ENCODE results near the gene IL2RA.
"Not testable (repeated sequence)": the region's sequence is repeated elsewhere in the genome, so short reads cannot be mapped to it uniquely, and the experiment has no call there.

The IL2RA gene

DNA sequence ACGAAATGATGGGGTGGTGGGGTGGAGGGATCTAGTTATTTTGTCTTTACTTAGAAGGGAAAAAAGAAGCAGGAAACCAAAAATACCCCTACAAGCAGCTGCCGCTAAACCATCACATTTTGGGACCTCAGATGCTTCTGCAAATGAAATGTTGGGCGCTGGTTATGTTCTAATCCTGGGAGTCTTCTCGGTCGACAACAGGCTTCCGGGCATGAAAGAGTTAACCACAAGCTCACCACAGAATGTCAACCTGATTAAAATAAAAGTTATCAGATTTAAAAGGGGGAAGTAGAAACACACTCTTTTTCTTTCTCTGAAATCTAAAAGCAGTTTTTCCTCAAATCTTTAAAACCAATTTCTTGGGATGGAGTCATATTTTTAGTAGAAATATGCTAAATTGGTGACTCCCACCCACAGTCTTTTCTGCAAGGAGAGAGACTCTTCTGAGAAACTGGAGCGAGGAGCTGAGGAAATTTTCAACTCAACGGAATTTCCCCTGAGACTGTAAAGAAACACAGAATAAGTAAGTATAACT, 16.8 kb downstream of the IL2RA start:
- H3K4me3 Mint-ChIP-seq: peak overlapping the region; percentile 71
- no peaks in the 10 kb centered on the region for H3K9me3 Mint-ChIP-seq
- peak overlapping the region; percentile 81 for H3K27ac Mint-ChIP-seq
- H3K36me3 Mint-ChIP-seq (ENCODE audit: low read depth): peaks cover 57% of the 10 kb centered on the region
- no peaks in the 10 kb centered on the region for H3K27me3 Mint-ChIP-seq (ENCODE audit: low read depth)
- peaks cover 74% of the 10 kb centered on the region for H3K4me1 Mint-ChIP-seq (ENCODE audit: low read depth)

DNA sequence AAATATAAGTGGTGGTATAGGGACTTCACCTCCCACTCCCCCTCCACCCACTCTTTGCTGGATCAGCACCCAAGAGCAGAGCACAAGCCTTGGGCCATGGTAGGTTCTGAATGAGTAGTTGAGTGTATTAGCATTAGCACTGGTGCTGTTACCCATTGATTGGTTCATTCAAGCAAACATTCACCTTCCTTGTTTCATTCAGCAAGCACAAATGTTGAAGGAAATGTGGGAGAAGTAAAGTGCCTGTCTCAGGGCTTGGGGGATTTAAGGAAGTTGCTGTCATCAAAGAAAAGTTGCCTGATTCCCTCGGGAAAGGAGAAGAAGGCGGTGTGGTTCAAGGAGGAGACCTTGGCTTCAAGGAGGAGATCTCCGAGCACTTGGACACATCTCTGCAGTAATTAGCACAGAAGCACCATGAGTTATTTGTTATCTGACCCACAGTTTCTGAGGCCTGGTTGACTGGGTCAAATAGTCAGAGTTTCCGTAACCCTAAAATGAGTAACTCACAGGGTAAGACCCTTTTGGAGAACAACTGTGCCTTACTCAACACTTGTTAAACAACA, 17.3 kb downstream of the IL2RA start:
- peaks cover 58% of the 10 kb centered on the region for H3K36me3 Mint-ChIP-seq (ENCODE audit: low read depth)
- no peaks in the 10 kb centered on the region for H3K9me3 Mint-ChIP-seq
- peak overlapping the region; percentile 81 for H3K27ac Mint-ChIP-seq
- peaks cover 69% of the 10 kb centered on the region for H3K4me1 Mint-ChIP-seq (ENCODE audit: low read depth)
- no peaks in the 10 kb centered on the region for H3K27me3 Mint-ChIP-seq (ENCODE audit: low read depth)
- H3K4me3 Mint-ChIP-seq: peak overlapping the region; percentile 71

DNA sequence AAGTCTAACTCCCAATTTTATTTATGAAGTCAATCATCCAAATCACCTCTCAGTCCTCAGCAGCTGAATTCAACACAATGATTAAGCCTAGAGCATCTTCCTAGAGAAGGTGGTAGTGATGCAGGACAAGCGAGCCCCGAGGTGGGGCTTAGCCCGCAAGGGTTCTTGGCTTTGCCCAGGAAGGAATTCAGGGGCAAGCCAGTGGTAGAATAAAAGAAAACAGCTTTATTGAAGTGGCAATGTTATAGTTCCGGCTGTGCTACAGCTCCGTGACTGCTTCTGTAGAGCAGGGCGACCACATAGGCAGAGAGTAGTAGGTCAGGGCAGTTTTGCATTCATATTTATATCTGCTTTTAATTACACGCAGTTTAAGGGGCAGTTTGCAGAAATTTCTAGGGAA, 18.1 kb downstream of the IL2RA start:
- no peaks in the 10 kb centered on the region for H3K27me3 Mint-ChIP-seq (ENCODE audit: low read depth)
- H3K9me3 Mint-ChIP-seq: peaks cover 4% of the 10 kb centered on the region
- peak overlapping the region; percentile 50 for H3K4me3 Mint-ChIP-seq
- peaks cover 70% of the 10 kb centered on the region for H3K4me1 Mint-ChIP-seq (ENCODE audit: low read depth)
- peaks cover 61% of the 10 kb centered on the region for H3K36me3 Mint-ChIP-seq (ENCODE audit: low read depth)
- peak overlapping the region; percentile 38 for H3K27ac Mint-ChIP-seq

DNA sequence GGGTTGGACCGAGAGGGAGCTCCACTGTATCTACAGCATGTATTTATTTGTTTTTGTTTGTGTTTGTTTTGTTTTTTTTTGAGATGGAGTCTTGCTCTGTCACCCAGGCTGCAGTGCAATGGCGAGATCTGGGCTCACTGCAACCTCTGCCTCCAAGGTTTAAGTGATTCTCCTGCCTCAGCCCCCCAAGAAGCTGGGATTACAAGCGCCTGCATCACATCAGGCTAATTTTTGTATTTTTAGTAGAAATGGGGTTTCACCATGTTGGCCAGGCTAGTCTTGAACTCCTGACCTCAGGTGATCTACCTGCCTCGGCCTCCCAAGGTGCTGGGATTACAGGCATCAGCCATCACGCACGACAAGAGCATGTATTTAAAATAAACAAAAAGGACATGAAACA, 18.8 kb downstream of the IL2RA start:
- peaks cover 60% of the 10 kb centered on the region for H3K36me3 Mint-ChIP-seq (ENCODE audit: low read depth)
- H3K27me3 Mint-ChIP-seq (ENCODE audit: low read depth); H3K9me3 Mint-ChIP-seq; H3K27ac Mint-ChIP-seq; H3K4me3 Mint-ChIP-seq: not testable (repeated sequence)
- peaks cover 69% of the 10 kb centered on the region for H3K4me1 Mint-ChIP-seq (ENCODE audit: low read depth)

- Mint-ChIP-seq H3K4me1 (ENCODE audit: low read depth) (peaks cover 64% of the 10 kb centered on the region), H3K27ac (no peak overlapping the region), H3K36me3 (ENCODE audit: low read depth) (peaks cover 66% of the 10 kb centered on the region), H3K4me3 (no peak overlapping the region), H3K9me3 (peaks cover 5% of the 10 kb centered on the region), H3K27me3 (ENCODE audit: low read depth) (no peaks in the 10 kb centered on the region)
Measured at GRCh38 chr10:6040205-6040604, 22.0 kb downstream of the IL2RA start.

- peaks cover 64% of the 10 kb centered on the region for H3K36me3 Mint-ChIP-seq (ENCODE audit: low read depth)
- H3K4me1 Mint-ChIP-seq (ENCODE audit: low read depth): peaks cover 61% of the 10 kb centered on the region
- no peak overlapping the region for H3K4me3 Mint-ChIP-seq
- H3K9me3 Mint-ChIP-seq: peaks cover 5% of the 10 kb centered on the region
- no peaks in the 10 kb centered on the region for H3K27me3 Mint-ChIP-seq (ENCODE audit: low read depth)
- no peak overlapping the region for H3K27ac Mint-ChIP-seq
Measured at GRCh38 chr10:6039711-6040110, 22.5 kb downstream of the IL2RA start.

- H3K9me3 Mint-ChIP-seq: peaks cover 5% of the 10 kb centered on the region
- H3K27me3 Mint-ChIP-seq (ENCODE audit: low read depth): no peaks in the 10 kb centered on the region
- peaks cover 62% of the 10 kb centered on the region for H3K4me1 Mint-ChIP-seq (ENCODE audit: low read depth)
- peak overlapping the region; percentile 28 for H3K27ac Mint-ChIP-seq
- peaks cover 70% of the 10 kb centered on the region for H3K36me3 Mint-ChIP-seq (ENCODE audit: low read depth)
- H3K4me3 Mint-ChIP-seq: peak overlapping the region; percentile 32
Measured at GRCh38 chr10:6038071-6038631, 24.0 kb downstream of the IL2RA start.

- Mint-ChIP-seq H3K9me3 (peaks cover 5% of the 10 kb centered on the region), H3K36me3 (ENCODE audit: low read depth) (peaks cover 74% of the 10 kb centered on the region), H3K4me3 (peak overlapping the region; percentile 32), H3K4me1 (ENCODE audit: low read depth) (peaks cover 62% of the 10 kb centered on the region), H3K27me3 (ENCODE audit: low read depth) (no peaks in the 10 kb centered on the region), H3K27ac (peak overlapping the region; percentile 74)
Measured at GRCh38 chr10:6037422-6037821, 24.7 kb downstream of the IL2RA start.

DNA sequence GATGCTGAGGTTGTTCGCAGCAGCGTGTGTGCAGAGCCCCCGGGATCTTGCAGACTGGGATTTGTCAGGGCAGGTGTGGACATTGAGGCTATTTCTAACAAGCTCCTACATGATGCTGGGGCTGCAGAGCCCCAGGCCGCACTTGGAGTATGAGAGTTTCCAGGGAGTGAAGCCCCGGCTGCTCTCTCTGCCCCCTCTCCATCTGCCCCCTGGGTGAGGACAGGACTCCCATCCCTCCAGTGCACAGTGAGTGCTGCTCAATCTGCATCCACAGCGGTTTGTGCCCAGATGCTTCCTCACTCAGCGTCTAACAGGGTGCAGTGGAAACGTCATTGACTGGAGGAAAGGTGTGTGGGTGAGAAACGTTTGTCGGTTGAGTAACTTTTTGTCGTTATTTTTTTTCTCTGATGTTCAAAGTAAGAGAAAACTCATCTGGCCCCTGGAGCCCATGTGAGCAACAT, 25.3 kb downstream of the IL2RA start:
- Mint-ChIP-seq H3K27ac (peak overlapping the region; percentile 74), H3K4me3 (no peak overlapping the region), H3K27me3 (ENCODE audit: low read depth) (no peaks in the 10 kb centered on the region), H3K9me3 (peaks cover 5% of the 10 kb centered on the region), H3K36me3 (ENCODE audit: low read depth) (peaks cover 73% of the 10 kb centered on the region), H3K4me1 (ENCODE audit: low read depth) (peaks cover 60% of the 10 kb centered on the region)

GRCh38 chr10:6035931-6036575, 26.1 kb downstream of the IL2RA start:
- Mint-ChIP-seq H3K36me3 (ENCODE audit: low read depth) (peaks cover 70% of the 10 kb centered on the region), H3K9me3 (peaks cover 6% of the 10 kb centered on the region), H3K4me3 (no peak overlapping the region), H3K27me3 (ENCODE audit: low read depth) (no peaks in the 10 kb centered on the region), H3K27ac (peak overlapping the region; percentile 47), H3K4me1 (ENCODE audit: low read depth) (peaks cover 56% of the 10 kb centered on the region)

DNA sequence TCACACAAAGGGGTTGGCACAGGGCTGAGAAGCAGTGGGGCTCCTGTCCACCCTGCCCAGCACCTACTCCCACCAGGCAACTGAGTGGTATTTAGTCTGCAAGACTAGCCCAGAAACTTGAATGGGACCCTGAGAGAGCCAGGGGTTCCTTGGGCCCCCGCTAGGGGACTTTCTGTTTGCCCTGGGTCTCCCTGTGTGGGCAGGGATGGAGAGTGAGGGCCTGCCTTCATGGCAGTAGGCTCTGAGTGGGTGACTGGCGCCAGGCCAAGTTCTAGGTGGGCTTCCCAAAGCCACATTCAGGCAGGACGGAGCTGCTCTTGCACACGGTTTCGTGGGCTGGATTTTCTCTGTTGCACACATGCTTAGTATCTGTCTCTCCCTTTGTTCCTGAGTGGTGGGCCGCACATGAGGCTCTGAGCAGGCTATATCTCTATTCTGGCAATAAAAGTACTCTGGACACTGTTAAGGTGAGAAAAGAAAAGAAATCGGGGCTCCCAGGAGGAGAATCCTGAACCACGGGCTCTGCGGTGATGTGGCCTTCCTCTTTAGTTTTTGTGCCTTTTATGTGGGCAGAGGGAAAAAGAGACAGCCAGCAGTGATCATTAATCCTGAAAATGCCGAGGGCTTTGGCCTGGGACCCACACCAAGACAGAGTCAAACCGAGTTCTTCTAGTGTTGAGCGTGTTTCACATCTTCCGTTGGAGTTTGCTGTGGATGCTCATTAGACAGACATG, 26.9 kb downstream of the IL2RA start:
- Mint-ChIP-seq H3K27me3 (ENCODE audit: low read depth) (no peaks in the 10 kb centered on the region), H3K4me1 (ENCODE audit: low read depth) (peaks cover 57% of the 10 kb centered on the region), H3K4me3 (no peak overlapping the region), H3K27ac (peak overlapping the region; percentile 47), H3K36me3 (ENCODE audit: low read depth) (peaks cover 75% of the 10 kb centered on the region), H3K9me3 (peaks cover 12% of the 10 kb centered on the region)

- Mint-ChIP-seq H3K9me3 (peaks cover 11% of the 10 kb centered on the region), H3K4me1 (ENCODE audit: low read depth) (peaks cover 55% of the 10 kb centered on the region), H3K27me3 (ENCODE audit: low read depth) (no peaks in the 10 kb centered on the region), H3K4me3 (no peak overlapping the region), H3K27ac (peak overlapping the region; percentile 71), H3K36me3 (ENCODE audit: low read depth) (peaks cover 74% of the 10 kb centered on the region)
Measured at GRCh38 chr10:6034371-6034770, 27.8 kb downstream of the IL2RA start.

DNA sequence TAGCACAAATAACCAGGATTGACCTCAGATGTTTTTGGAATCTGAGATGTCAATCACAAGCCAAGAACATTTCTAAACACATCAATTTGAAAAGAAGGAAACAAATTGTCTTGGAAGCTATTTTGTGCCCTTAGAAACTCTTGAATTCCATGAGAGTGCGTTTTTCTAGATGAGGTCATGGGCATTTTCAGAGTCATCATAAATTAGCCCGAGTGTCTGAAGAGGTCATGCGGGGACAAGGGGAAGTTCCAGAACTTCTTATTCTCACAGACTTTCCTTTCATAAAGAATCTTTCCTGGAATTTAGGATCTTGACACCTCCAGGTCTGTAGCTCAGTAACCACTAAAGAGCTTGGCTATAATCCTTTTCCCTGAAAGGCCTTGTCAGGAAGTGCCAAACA, 28.2 kb downstream of the IL2RA start:
- Mint-ChIP-seq H3K4me1 (ENCODE audit: low read depth) (peaks cover 50% of the 10 kb centered on the region), H3K9me3 (peaks cover 7% of the 10 kb centered on the region), H3K36me3 (ENCODE audit: low read depth) (peaks cover 70% of the 10 kb centered on the region), H3K27me3 (ENCODE audit: low read depth) (no peaks in the 10 kb centered on the region), H3K27ac (no peak overlapping the region), H3K4me3 (no peak overlapping the region)

DNA sequence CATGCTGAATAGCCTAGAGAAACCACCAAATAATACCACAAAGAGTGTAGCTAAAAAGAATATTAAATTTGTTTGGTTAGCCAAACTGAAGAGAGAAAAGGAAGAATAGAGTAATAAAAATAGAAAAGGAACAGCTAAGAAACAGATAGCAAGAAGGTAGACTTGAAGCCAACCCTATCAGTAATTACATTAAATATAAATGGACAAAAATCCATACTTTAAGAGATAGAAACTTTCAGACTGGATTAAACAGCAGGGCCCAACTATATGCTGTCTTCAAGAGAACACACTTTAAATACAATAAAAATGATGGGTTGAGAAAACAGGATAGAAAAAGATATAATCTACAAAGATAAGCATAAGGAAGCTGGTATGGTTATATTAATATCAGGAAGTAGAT, 31.2 kb downstream of the IL2RA start:
- peaks cover 60% of the 10 kb centered on the region for H3K36me3 Mint-ChIP-seq (ENCODE audit: low read depth)
- H3K4me1 Mint-ChIP-seq (ENCODE audit: low read depth): peaks cover 43% of the 10 kb centered on the region
- H3K27me3 Mint-ChIP-seq (ENCODE audit: low read depth): no peaks in the 10 kb centered on the region
- H3K4me3 Mint-ChIP-seq: no peak overlapping the region
- H3K27ac Mint-ChIP-seq: no peak overlapping the region
- H3K9me3 Mint-ChIP-seq: peaks cover 7% of the 10 kb centered on the region

Data from T-helper 1 cell treated with Interleukin-12 subunit alpha and Interleukin-12 subunit beta and Interleukin-4 antibody, amounts not matched to agents 30 μg/mL and 1 μg/mL, for 36 hours (primary cell).